Subcutaneous adipose tissue (tissue), 4 donors: ENCODE measurements around the gene ANKRD13B. TPM values are rescaled to one million over a fixed set of nuclear protein-coding genes. Genes with fewer than 3 reads are reported as not detected.

Experiments
- small RNA-seq: library from RNA; depleted of rRNA; stranded (forward); fragments of <200 nt; gene quantifications from one replicate; pipeline ENCODE3, GENCODE V24; 2016
- total RNA-seq, 4 donors: library from RNA; depleted of rRNA; stranded (reverse); fragments of >200 nt; gene quantifications; one replicate each; pipeline ENCODE4 v1.1.0, GENCODE V29; 2016
- TF ChIP-seq, protein P1 (sequence below): fragments of 450-650 bp; IDR thresholded peaks from one replicate; pipeline ENCODE4 v1.5.1; 2016; ENCODE audit warnings: low read depth, mild to moderate bottlenecking, control low read depth, antibody characterized with exemption, moderate library complexity

Gene ANKRD13B
- total RNA-seq, 4 donors from 2014 or later, result 6.8 to 19.4 (median 13.0) TPM

DNA sequence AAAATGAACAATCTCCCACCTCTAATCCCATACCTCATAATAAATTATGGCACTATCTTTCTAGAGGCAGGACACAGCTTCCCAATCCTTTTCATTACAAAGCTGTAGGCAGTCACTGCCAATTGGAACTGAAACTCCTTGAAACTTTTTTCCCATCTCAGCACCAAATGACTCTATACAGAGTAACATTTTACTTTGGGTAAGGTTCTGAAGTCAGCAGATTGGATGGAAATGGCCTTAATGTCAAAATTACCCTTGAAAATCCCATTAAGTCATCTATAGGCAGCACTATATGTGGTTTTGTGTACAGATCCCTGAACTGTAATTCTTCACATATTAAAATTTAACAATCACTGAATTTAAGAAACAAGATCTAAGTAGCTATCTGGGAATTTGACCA is 60.0 kb downstream of the ANKRD13B start:
- TF ChIP-seq, protein P1, sequence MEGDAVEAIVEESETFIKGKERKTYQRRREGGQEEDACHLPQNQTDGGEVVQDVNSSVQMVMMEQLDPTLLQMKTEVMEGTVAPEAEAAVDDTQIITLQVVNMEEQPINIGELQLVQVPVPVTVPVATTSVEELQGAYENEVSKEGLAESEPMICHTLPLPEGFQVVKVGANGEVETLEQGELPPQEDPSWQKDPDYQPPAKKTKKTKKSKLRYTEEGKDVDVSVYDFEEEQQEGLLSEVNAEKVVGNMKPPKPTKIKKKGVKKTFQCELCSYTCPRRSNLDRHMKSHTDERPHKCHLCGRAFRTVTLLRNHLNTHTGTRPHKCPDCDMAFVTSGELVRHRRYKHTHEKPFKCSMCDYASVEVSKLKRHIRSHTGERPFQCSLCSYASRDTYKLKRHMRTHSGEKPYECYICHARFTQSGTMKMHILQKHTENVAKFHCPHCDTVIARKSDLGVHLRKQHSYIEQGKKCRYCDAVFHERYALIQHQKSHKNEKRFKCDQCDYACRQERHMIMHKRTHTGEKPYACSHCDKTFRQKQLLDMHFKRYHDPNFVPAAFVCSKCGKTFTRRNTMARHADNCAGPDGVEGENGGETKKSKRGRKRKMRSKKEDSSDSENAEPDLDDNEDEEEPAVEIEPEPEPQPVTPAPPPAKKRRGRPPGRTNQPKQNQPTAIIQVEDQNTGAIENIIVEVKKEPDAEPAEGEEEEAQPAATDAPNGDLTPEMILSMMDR, result no peak

DNA sequence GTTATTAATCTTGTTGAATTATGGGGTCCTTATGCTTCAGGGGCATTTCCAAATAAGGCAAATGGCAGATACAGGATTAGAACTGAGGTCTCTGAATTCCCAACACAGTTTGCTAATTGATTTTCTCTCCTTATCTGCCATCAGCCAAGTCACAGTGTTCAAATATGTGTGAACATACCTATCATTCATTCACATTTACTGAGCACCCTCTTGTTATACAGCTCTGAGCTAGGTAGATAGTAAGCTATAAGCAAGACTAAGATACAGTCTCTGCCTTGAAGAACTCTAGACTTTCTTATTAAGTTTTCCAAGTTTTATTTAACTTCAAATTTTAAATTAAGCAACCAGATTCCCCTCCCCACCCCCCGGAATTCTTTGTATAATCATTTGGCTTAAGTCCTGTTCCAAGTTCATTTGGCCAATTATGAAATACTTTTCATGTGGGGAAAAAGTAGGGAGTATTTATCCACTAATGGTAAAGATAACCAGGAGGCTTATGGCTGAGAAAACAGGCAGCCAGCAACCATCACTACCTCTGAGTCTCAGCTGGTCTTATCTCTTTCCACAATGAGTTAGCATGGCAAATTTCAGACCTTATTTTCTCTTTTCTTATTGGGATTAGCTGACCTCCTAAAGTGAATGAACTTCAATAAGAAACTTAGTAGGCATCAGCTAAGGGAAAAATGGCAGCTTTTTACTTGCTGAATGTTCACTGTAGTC is 61.2 kb downstream of the ANKRD13B start:
- TF ChIP-seq, protein P1, result no peak

DNA sequence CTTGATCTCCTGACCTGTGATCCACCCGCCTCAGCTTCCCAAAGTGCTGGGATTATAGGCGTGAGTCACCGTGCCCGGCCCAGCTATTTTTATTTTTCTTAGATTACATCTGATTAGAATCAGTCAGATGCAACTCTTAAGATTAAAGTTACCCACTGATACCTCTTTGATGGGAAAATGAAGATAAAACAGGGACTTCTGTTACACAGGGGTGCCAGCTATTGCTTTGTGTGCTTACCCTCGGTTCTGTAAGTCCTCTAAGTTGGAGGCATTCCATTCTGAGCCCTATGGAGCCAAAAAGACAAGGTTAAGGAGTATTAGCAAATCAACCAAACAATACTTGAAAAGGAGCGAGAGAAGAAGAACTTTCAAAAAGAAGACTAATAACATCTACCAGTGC is 62.4 kb downstream of the ANKRD13B start:
- TF ChIP-seq, protein P1, result no peak

DNA sequence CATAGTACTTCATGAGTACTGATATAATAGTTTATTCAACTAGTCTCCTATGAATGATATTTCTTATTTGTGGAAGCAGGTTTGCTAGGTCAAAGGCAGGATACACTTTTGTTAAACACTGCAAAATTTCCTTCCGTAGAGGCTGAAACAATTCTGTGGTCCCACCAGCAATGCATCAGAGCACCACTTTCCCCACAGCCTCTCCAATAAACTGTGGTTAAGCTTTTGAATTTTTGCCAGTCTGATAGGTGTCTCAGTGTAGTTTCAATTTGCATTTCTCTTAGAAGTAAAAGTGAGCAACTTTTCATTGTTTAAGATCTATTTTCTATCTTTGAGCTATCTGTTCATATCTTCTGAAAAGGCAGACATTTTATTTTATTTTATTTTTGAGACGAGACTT is 66.2 kb downstream of the ANKRD13B start:
- TF ChIP-seq, protein P1, result no peak

DNA sequence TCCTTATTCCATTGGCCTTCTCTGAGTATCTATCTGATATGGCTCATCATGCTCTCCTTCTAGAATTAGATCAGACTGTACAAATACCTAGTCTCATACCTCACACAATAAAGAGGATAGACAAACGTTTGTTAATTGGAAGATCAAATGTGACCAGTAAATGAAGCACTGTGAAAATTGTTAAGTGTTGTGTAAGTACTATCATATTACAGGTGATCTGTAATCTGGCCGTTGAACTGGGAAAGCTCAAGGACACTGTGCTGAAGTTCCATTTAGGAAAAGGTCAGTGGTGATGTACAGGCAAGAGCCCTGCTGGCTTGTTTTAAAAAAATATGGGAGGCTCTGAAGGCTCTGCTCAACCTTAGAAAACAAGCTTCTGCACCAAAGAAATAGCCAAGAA is 68.3 kb downstream of the ANKRD13B start:
- TF ChIP-seq, protein P1, result no peak

DNA sequence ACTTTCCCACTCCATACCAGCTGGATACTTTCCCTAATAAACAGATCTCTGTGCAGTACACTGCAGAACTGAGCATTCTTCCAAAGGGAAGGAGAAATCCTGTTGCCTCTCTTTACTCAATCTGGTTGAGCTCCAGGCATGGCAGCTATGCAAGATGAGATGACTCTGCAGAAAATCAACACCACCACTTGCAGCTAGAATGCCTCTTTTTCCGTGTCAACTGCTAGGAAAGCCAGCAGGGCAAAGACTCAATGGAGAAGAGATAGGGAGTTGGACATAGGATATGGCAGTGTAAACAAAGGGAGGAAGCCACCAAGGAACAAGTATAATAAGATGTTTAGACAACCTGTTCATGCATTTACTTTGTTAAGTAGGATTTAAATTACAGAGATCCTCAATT is 70.2 kb downstream of the ANKRD13B start:
- TF ChIP-seq, protein P1, result no peak

Small RNA genes lying within 50 kb of the gene (small RNA-seq; reads per million reads assigned to genes)
- not detected for gene RNU6-920P

Other genes with a start within 250 kb of the ANKRD13B start
- gene TAOK1, start 202.8 kb upstream of the ANKRD13B start, total RNA-seq, result 100 to 1,000 TPM in 1 of 4 donors, 10 to 100 TPM in 3; 64.8 to 106 (median 79.1) TPM
- gene ABHD15, start 26.1 kb upstream of the ANKRD13B start, total RNA-seq, result 10 to 100 TPM; 25.2 to 88.9 (median 30.6) TPM
- gene TP53I13, start 24.4 kb upstream of the ANKRD13B start, total RNA-seq, result 100 to 1,000 TPM in 1 of 4 donors, 10 to 100 TPM in 3; 32.1 to 150 (median 78.2) TPM
- 10 to 100 TPM; 19.5 to 62.9 (median 30.8) TPM for gene GIT1, start 3.5 kb upstream of the ANKRD13B start, total RNA-seq
- gene CORO6, start 29.8 kb downstream of the ANKRD13B start, total RNA-seq, result 10 to 100 TPM in 3 of 4 donors, 1 to 10 TPM in 1; 9.3 to 39.6 (median 32.4) TPM